DMS53 treated with DMSO at 0.1 percent for 48 hours (cell line): Measurements from ENCODE around the gene CUEDC2.
A peak's percentile ranks its signal among the peaks of the same experiment; 100 is the strongest.
"Not testable (repeated sequence)": the region's sequence is repeated elsewhere in the genome, so short reads cannot be mapped to it uniquely, and the experiment has no call there.

Experiments used
- DNase-seq: peaks from one replicate; lab custom pipeline; 2025; ENCODE audit not compliant: unreplicated experiment; lab: John Stamatoyannopoulos, UW

Gene CUEDC2

GRCh38 chr10:102454662-102455487 lies 22.5 kb upstream of the CUEDC2 start:
- not testable (repeated sequence) for DNase-seq

GRCh38 chr10:102453502-102453901 lies 21.1 kb upstream of the CUEDC2 start:
- DNase-seq = no peak

- peak; percentile 61 for DNase-seq
Observed at GRCh38 chr10:102452672-102453340, 20.4 kb upstream of the CUEDC2 start.

GRCh38 chr10:102451105-102451969 lies 19.0 kb upstream of the CUEDC2 start, which contains the start of gene C10orf95:
C10orf95 (minus strand) TSS chr10:102451543; CDS start chr10:102451093, 450 bp downstream.
- DNase-seq = peak; percentile 38

- peak; percentile 91 for DNase-seq
Observed at GRCh38 chr10:102450374-102451104, 18.2 kb upstream of the CUEDC2 start.

- DNase-seq = no peak
Observed at GRCh38 chr10:102450124-102450373, 17.7 kb upstream of the CUEDC2 start.

GRCh38 chr10:102449321-102450123 lies 17.1 kb upstream of the CUEDC2 start:
- DNase-seq = peak; percentile 71

GRCh38 chr10:102444851-102445250 lies 12.5 kb upstream of the CUEDC2 start:
- no peak for DNase-seq

GRCh38 chr10:102438374-102438773 lies 6.0 kb upstream of the CUEDC2 start:
- DNase-seq = no peak

- no peak for DNase-seq
Observed at GRCh38 chr10:102437515-102437914, 5.1 kb upstream of the CUEDC2 start.

- DNase-seq = no peak
Observed at GRCh38 chr10:102436312-102436711, 3.9 kb upstream of the CUEDC2 start.

GRCh38 chr10:102435529-102436233 lies 3.3 kb upstream of the CUEDC2 start:
- no peak for DNase-seq

GRCh38 chr10:102435133-102435497 lies 2.7 kb upstream of the CUEDC2 start:
- DNase-seq = no peak

- no peak for DNase-seq
Observed at GRCh38 chr10:102434394-102435132, 2.2 kb upstream of the CUEDC2 start.

GRCh38 chr10:102433619-102434046 lies 1.3 kb upstream of the CUEDC2 start:
- no peak for DNase-seq

- no peak for DNase-seq
Observed at GRCh38 chr10:102431452-102432124, 786 bp downstream of the CUEDC2 start.

GRCh38 chr10:102429468-102429867 lies 2.9 kb downstream of the CUEDC2 start:
- no peak for DNase-seq

- DNase-seq = no peak
Observed at GRCh38 chr10:102426803-102427287, 5.5 kb downstream of the CUEDC2 start.
